ENCODE measurements around the gene TMEM131L.
"Not testable (repeated sequence)": the region's sequence is repeated elsewhere in the genome, so short reads cannot be mapped to it uniquely, and the experiment has no call there.

Gene TMEM131L

GRCh38 chr4:153447175-153447905 lies 18.8 kb upstream of the TMEM131L start:
- no peak for DNase-seq

DNA sequence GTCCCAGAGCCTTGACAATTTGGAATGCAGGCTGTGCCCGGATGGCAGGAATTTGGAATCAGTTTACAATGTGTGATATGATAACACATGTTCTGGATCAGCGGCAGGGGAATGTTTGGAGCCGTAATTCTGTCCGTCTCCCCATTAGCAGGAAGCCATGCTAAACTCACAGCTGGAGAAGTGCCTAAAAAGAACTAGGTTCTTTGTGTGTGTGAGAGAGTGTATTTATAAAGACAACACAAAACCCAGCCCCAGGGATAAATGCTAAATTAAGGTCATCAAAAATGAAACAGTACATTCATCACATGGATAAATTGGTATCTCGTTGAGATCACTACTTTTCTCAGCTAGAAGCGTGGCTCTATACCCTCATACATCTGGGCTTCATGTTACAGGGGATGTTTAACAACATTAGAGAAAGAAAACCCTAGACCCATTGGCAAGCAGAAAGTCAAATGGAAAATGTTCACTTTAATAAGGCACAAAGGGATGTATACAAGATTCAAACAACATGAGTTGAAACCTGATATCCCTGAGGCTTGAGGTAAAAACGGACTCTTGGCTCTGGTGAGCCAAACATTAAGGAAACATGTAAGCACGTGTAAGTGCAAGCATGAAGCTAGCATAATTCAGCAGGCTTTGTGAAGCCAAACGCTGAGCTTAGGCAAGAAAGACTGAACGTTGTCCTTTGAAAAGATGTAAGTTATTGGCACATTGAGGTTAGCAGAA lies 18.0 kb upstream of the TMEM131L start:
- DNase-seq: no peak

GRCh38 chr4:153449338-153449737 lies 16.8 kb upstream of the TMEM131L start:
- DNase-seq: no peak

GRCh38 chr4:153450544-153450917 lies 15.6 kb upstream of the TMEM131L start:
- no peak for DNase-seq

- not testable (repeated sequence) for DNase-seq
Measured at GRCh38 chr4:153451145-153451544, 15.0 kb upstream of the TMEM131L start.

GRCh38 chr4:153451911-153452657 lies 14.1 kb upstream of the TMEM131L start:
- peak in 2 of 14 donors; percentile 2 to 18 for DNase-seq

- DNase-seq: no peak
Measured at GRCh38 chr4:153452658-153453378, 13.3 kb upstream of the TMEM131L start.

DNA sequence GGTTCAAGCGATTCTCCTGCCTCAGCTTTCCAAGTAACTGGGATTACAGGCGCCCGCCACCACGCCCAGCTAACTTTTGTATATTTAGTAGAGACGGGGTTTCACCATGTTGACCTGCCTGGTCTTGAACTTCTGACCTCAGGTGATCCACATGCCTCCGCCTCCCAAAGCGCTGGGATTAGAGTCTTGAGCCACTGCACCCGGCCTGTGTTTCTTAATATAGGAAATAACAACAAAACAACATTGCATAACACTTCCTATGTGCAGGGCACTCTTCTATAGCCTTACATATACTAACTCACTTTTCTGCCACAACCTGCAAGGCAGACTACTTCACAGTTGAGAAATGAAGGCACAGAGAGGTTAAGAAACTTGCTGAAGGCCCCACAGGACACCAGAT lies 12.8 kb upstream of the TMEM131L start:
- no peak for DNase-seq

DNA sequence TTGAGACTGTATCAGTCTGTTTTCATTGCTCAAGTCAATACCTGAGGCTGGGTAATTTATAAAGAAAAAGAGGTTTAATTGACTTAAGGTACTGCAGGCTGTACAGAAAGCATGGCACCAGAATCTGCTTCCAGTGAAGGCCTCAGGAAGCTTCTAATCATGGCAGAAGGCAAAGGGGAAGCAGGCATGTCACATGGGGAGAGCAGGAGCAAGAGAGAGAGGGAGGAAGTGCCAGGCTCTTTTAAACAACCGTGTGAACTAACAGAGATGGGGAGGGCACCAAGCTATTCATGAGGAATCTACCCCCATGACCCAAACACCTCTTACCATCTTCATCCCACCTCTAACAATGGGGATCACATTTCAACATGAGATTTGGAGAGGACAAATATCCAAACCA lies 7.2 kb upstream of the TMEM131L start:
- no peak for DNase-seq

DNA sequence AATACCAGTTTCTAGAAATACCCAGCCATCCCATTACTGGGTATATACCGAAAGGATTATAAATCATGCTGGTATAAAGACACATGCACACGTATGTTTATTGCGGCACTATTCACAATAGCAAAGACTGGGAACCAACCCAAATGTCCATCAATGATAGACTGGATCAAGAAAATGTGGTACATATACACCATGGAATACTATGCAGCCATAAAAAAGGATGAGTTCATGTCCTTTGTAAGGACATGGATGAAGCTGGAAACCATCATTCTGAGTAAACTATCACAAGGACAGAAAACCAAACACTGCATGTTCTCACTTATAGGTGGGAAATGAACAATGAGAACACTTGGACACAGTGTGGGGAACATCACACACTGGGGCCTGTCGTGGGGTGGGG lies 4.6 kb upstream of the TMEM131L start:
- DNase-seq: not testable (repeated sequence)

GRCh38 chr4:153464068-153464467 lies 2.1 kb upstream of the TMEM131L start:
- DNase-seq: no peak

GRCh38 chr4:153465140-153465539 lies 1.0 kb upstream of the TMEM131L start:
- DNase-seq: no peak

DNA sequence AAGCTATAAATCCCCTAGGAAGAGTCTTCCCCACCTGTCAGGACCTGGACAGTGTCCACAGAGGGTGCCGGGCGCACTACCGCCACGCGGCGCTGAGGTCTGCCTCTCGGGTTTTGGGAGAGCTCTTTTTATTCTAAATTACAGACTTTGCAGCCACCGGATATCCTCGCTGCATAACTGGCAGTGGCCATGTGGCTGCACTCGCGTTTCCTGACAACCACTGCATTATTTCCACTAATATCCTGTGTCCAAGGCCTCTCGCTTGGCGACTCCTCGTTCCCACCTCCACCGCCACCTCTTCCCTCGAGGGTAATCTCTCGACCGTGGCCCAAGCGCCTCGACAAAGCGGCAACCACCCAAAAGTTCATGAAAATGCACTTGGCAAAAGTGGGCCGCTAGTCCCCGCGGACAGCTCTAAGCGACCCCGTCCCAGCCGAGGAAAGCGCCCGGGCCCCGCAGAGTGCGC lies 512 bp upstream of the TMEM131L start:
- DNase-seq: peak in 5 of 14 donors; percentile 31 to 69 (median 66)

- peak in 3 of 14 donors; percentile 8 to 33 (median 24) for DNase-seq
Measured at GRCh38 chr4:153466949-153467896, 1.1 kb downstream of the TMEM131L start.

DNA sequence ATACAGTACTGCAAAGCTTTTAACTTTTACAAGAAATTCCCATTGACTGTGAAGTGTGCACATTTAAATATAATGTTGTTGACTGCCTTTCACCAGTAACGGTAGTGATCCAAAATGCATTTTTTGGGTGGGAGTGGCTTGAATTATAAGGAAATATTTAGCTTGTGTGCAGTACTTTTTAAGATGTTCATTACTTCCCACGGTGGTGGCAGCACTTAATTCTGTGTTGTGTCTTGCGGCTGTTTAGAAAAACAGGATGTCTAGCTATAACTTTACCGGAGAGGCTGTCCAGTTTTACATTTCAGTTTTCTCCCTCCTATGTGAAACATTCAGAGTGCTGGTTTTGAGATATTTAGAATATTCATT lies 1.7 kb downstream of the TMEM131L start:
- no peak for DNase-seq

- DNase-seq: no peak
Measured at GRCh38 chr4:153468587-153468986, 2.4 kb downstream of the TMEM131L start.

- no peak for DNase-seq
Measured at GRCh38 chr4:153469031-153469430, 2.9 kb downstream of the TMEM131L start.

DNA sequence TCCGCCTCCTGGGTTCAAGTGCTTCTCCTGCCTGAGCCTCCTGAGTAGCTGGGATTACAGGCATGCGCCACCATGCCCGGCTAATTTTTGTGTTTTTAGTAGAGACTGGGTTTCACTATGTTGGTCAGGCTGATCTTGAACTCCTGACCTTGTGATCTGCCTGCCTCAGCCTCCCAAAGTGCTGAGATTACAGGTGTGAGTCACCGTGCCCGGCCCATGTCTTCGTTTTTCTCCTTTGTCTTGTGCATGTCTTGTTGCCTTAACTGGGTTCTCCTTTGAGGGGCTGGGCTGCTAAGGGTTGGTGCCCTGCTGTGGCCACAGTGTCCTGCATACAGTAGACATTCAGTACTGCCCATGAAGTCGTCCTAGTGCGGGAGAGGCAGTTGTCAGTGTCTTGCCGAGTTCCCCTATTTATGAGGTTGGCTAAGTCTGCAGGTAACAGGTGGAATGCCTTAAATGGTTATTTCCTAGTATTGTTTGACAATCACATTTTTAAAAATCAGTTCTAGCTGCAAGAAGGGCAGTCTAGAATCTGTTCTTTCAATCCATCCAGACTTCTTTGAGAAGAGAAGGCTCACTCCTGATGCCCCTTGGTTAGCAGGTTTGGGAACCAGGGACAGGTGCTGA lies 5.0 kb downstream of the TMEM131L start:
- DNase-seq: not testable (repeated sequence)

DNA sequence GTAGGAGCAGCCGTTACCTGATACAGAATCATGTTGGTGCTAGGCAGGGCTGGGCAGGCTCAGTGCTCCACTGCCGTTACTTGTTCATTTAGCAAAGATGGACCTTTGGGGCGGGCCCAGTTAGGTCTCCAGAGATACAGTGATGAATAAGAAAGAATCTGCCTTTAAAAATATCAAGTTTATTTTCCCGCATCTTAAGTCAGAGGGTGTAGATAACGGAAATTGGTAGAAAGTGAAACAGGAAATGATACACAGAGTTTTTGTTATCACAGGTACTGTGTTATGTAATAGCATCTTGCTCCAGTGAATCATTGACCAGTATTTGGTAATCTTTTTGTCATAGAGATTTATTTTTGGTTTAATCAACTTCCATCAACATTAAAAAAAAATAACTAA lies 5.5 kb downstream of the TMEM131L start:
- no peak for DNase-seq

- DNase-seq: no peak
Measured at GRCh38 chr4:153472122-153473037, 6.2 kb downstream of the TMEM131L start.
